Gastroesophageal sphincter (tissue), 3 donors: ENCODE measurements around the gene EFHC1.

Experiments
- CTCF ChIP-seq, 4 experiments: fragments of 200-600 bp in 2 of 4; fragments of 450-650 bp in 2 of 4; sonication (generic) in 1 of 4; IDR thresholded peaks; one replicate each; pipeline ENCODE4 v1.5.1; 2017 to 2019; ENCODE audit warnings: antibody characterized with exemption in 4 of 4, mild to moderate bottlenecking in 2 of 4, moderate library complexity in 2 of 4
- EP300 ChIP-seq: sonication (generic); formaldehyde crosslinking; IDR thresholded peaks from one replicate; pipeline ENCODE4 v1.6.1; 2017; ENCODE audit warnings: antibody characterized with exemption, mild to moderate bottlenecking
- POLR2A ChIP-seq, 2 donors: fragments of 450-650 bp; IDR thresholded peaks; one replicate each; pipeline ENCODE4 v1.6.1; 2017; ENCODE audit warnings: antibody characterized with exemption in 2 of 2, mild to moderate bottlenecking in 2 of 2, moderate library complexity in 1 of 2
- POLR2AphosphoS5 ChIP-seq: sonication (generic); formaldehyde crosslinking; IDR thresholded peaks from one replicate; pipeline ENCODE4 v1.6.1; 2017; ENCODE audit warnings: antibody characterized with exemption

GRCh38 chr6:52381249-52381648 lies 38.9 kb upstream of the EFHC1 start:
- TF ChIP-seq CTCF (IDR thresholded peaks at IDR 0.05), result no peak
- no peak for TF ChIP-seq POLR2A (IDR thresholded peaks at IDR 0.05)
- no peak for TF ChIP-seq POLR2AphosphoS5
- no peak for TF ChIP-seq EP300
